HG02885 (cell line): ENCODE measurements around the gene DHRS1.

Source experiments
- ATAC-seq: cut with Tn5 transposase; IDR thresholded peaks from one replicate; pipeline ENCODE4 v1.9.1; 2021; ENCODE audit warnings: mild to moderate bottlenecking; ENCODE audit not compliant: unreplicated experiment, poor library complexity

The DHRS1 gene

DNA sequence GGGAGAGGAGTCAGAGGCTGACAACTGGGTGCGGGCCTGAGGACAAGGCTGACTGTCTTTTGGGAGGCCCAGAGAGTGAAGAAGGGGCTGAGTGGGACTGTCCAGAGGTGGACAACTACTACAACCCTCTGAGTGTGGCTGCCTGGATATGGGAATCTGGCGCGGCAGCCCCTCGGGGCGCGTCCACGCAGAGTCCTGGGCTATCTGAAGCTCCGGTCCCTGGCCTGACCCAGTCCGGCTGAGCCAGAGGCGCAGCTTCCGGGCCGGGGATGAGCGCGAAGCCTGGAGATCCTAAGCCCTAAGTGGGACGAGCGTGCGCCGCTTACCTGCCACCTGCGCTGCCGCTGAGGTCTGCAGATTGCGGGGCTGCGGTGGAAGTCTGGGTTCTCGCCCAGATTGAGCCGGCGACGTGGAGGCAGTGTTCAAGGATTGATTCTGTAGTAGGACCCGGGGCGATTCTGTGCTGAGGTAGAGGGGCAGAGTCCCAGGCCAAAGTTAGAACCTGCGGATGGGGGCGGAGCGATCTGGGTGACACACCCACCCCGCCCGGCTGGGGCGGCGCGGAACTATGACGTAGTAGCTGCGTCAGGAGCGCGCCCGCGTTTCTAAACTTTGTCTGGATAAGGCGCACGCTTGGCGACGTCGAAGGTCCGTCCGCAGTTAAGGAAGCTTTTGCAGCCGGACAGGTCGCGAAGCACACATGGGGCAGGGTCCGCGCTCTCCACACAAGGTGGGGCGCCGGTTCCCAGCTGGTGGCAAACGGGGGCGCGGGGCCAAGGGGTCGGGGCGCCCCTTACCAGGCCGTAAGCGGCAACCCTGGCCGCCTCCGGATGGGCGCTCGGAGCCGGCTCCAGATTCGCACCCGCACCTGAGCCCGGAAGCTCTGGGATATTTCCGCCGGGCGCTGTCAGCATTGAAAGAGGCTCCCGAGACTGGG lies at the start of gene DHRS1, which contains the start of gene NOP9:
DHRS1 (minus strand) TSS at position 526 of the 937 bp plus-strand sequence. CDS start 674 bp downstream, outside the sequence.
NOP9 (plus strand) TSS at position 596 of the 937 bp plus-strand sequence; CDS start at position 701, 105 bp downstream.
- peak; percentile 78 for ATAC-seq

DNA sequence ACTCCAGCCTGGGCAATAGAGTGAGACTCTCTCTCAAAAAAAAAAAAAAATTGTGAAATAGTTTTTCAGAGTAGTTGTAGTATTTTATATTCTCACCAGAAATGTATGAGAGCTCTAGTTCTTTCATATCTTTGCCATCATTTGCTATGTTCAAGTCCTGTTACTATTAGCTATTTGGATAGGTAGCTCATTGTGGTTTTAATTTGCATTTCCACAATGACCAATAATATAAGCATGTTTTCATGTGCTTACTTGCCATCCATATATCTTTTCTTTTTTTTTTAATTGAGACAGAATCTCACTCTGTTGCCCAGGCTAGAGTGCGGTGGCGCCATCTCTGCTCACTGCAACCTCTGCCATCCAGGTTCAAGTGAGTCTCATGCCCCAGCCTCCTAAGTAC lies 48.6 kb upstream of the DHRS1 start:
- ATAC-seq = no peak

DNA sequence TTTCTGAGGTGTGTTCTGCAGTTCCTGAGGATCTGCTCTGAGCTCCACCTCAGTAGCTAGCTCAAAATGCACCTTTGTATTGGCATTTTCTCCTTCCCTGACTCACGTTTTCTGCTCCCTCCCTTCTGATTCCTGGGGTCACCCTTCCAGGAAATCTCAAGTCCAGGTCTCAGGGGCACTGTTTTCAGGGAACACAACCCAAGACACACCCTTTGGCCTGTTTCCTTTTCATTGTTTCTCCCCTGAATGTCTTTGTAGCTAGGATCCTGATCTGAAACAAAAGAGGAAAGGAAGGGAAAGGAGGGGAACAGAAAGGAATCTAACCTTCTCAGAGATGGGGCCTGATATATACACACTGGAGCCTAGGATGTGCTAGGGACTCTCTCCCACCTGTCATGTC lies 47.6 kb upstream of the DHRS1 start:
- ATAC-seq = no peak

DNA sequence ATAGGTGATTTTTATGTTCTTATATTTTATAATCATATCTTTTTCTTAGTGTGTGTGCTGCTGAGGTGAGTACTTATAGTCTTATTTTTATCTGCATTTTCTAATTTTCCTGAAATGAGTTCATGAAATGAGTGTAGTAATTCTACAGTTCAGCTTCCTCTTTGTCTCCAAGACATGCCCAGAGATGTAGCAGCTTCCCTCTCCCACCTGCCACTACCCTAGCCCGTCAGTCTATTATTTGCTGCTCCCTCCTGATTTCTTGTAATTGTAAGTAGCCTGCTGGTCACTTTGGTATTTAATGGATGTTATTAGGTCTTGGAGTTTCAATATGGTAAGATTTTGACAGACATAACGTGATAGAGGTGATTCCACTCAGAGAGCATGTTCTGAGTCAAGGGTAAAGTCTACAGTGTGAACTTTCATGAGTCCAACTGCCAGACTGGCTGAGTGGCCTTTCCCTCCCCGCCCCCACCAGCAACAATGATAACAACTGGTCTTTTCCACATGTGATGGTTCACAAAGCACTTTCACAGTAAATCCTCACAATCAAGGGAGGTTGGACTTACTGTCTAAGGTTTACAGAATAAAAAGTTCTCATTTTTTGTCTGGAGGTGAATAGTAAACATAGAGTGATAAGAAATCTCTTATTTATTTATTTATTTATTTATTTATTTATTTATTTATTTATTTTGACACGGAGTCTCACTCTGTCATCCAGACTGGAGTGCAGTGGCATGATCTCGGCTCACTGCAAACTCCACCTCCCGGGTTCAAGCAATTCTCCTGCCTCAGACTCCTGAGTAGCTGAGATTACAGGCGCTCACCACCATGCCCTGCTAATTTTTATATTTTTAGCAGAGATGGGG lies 44.4 kb upstream of the DHRS1 start:
- ATAC-seq = no peak

DNA sequence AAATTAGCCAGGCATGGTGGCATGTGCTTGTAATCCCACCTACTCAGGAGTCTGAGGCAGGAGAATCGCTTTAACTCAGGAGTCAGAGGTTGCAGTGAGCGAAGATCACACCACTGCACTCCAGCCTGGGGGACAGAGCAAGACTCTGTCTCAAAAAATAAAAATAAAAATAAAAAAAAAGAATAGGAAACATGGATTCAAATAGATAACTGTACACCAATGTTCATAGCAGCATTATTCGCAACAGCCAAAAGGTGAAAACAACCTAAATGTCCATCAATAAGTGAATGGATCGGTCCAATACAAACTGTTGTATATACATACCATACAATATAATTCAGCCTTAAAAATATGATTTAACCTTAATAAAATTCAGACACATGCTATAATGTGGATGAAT lies 43.3 kb upstream of the DHRS1 start:
- ATAC-seq = no peak

DNA sequence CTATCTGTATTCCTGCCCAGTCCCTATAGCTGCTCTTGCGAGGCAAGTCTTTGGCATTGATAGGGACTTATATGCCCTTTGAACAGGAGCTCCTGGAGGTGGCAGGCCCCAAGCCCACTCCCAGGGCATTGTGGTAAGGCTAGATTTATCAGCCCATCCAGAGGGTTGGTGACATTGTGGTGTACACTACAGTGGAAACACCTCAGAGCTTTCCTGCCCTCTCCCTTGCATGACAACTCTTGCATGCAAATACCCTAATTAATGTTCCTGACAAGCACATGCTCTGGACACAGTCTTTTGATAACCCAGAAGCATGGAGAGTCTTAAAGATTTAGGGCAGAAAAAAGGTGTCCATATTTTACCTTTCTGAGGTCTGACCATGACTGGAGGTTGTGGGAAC lies 41.0 kb upstream of the DHRS1 start:
- no peak for ATAC-seq

DNA sequence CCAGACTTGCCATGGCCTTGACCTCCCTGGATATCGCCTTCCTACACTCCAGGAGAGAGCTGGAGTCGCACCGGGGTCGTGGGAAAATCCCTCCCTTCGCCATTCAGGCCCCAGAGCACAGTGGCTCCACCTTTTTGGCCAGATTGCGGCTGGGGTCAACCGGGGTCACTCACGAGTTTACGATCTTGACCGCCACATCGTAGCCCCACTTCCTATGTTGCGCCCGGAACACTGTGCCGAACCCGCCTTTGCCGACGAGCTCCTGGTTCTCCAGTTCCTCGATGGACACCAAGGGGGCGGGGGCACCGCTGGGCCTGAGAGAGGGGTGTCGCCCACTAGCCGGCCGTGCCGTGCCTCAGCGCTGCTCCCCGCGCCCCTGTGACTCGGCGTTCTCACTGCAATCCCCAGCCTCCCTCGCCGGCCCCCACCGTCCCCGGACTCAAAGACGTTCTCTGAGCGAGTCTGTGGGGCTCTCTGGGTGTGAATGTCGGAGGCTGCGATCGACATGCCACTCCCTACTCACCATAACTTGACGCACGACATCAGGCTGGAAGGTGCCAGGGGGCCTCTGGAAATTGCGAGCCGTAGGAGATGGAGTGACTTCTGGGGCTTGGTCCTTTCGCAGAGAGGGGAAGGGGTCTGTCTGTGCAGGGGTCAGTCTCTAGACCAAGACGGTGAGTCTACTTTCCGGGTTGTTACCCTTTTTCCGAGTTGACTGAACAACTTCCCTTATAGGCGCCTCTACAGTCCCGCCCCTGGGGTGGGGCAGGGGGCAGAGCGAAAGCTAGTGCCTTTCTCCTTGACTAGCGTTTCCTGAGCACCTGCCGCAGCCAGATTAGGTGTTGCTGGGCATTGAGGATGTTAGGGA lies 39.9 kb upstream of the DHRS1 start, which contains the start of gene RIPK3:
RIPK3 (minus strand) TSS at position 708 of the 868 bp plus-strand sequence; CDS start at position 543, 165 bp downstream.
- peak; percentile 96 for ATAC-seq

DNA sequence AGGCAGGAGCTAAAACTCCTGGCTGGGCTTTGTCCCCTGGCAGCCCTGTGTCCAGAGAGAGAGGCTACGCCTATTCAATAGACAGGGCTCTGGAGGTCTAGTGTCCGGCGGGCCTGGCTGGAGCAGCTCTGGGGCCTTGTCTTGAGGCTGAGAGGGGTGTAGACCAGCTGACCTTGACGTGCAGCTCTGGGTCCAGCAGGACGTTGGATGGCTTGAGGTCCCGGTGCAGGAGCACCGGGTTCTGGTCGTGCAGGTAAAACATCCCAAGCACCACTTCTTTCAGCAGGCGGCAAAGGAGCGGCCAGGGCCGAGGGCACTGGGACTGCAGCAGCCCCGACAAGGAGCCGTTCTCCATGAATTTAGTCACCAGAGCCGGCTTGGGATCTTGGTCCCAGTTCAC lies 39.3 kb upstream of the DHRS1 start:
- ATAC-seq = no peak

DNA sequence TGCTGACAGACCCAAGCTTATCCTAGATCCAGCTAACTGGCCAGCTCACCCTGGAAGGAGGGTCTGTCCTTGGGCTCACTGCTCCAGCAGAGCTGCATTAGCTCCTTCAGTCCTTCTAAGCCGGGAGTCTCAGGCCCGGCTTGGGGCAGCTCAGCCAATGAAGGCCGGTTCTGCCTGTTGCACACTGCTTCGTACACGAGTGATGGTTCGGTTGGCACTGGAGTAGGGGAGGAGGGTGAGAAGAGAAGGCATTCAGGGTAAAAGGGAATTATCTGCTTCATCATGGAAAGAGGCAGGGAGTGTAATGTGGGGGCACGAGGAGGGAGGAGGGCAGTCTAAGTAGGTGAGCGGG lies 38.2 kb upstream of the DHRS1 start:
- no peak for ATAC-seq

DNA sequence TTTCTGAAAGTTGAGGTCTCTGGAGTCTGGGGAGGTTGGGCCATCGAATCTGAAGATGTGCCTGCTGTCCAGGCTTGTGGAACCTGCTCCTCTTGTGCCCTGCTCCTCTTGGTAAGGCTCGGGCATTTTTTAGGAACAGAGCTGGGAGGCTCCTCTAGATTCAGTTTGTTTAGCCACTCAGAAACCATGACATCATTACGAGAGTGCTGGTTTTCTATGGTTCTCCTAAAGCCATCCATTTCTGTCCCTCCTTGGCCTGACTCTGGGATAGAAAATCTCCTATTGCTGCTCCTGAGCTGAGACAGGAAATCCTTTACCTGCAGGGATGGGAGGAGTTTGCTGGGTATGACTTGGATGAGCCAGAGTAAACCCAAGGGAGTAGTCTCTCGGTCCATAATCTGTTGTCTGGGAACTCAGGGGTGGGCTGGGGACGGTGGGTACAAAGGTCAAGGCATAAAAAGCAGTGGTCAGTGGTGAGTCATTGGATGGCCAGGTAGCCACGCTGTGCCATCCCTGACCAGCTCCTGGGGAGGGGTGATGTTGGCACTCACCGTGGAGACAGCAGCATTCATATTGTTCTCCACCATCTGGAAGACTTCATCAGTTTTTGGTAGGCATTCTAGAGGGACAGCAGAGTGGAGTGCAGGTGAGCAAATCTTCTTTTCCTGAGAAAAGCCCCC lies 37.7 kb upstream of the DHRS1 start:
- ATAC-seq = no peak

DNA sequence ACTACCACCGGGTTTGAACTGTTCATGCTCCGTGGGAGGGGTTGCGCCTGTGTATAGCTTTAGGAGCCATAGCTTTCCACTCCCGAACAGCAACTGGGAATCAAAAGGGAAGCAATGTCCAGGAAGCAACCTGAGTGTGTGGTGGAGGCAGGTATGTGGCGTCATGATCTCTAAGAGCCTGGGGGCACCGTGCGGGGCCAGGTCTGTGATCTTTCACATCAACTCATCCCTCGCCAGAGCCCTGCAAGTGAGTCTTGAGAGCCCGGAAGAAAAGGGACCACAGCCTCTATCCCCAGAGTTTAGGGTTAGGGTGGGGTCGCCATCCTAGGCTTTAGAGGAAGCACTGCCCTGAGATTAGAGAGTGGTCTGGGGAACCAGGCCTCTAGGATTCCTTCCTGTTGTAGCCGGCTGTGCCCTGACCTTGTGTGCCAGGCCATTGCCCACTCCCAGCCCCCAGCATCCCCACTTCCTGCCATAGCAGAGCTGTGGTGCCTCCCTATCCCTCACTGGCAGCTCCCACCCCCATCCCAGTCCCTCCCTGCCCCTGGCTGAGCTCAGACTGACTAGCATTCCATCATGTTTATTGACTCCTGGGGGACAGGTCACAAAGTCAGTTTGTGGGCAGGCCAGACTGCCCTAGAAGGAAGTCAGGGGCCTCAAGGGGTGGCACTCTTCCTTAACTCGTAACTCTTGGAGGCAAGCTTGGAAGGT lies 36.0 kb upstream of the DHRS1 start:
- no peak for ATAC-seq

DNA sequence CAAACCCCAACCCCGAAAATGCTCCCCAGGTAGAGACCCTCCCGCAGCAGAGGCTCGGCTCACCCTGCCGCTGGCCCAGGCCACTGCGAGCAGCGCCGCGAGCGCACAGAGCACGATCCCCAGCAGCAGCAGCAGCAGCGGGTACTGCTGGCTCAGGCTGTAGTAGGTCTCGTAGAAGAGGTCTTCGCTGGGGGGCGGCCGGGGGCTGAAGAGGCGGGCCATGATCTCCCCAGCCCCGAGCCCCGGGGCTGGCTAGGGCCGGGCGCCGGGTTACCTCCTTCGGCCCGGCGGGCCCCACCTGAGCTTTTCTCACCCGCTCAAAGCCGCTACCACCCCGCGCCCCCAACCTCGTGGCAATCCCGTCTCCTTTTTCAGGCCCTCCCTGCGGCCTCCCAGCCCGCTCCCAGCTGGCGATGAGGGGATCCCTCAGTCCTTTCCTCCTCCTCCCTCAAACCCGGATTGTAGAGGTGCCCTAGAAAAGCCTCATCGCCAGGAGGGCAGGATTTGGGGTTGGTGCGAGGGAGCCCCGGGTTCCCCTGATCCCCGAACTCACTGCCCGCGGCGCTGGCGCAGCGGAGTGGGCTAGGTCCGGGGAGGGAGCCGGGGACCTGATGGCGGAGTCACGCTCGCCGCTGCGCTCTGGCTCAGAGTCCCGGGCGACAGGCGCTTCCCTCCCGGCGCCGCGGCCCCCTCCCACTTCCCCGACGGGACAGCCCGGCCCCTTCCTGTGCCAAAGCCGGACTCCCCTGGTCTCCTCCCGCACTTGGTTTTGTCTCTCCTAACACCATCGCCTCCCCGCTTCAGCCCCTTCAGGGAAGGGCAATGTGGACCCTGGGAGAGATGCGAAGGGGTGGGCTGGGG lies 35.1 kb upstream of the DHRS1 start, which contains the start of gene ADCY4:
ADCY4 (minus strand) TSS at position 641 of the 861 bp plus-strand sequence; CDS start at position 222, 419 bp downstream.
- ATAC-seq = no peak

DNA sequence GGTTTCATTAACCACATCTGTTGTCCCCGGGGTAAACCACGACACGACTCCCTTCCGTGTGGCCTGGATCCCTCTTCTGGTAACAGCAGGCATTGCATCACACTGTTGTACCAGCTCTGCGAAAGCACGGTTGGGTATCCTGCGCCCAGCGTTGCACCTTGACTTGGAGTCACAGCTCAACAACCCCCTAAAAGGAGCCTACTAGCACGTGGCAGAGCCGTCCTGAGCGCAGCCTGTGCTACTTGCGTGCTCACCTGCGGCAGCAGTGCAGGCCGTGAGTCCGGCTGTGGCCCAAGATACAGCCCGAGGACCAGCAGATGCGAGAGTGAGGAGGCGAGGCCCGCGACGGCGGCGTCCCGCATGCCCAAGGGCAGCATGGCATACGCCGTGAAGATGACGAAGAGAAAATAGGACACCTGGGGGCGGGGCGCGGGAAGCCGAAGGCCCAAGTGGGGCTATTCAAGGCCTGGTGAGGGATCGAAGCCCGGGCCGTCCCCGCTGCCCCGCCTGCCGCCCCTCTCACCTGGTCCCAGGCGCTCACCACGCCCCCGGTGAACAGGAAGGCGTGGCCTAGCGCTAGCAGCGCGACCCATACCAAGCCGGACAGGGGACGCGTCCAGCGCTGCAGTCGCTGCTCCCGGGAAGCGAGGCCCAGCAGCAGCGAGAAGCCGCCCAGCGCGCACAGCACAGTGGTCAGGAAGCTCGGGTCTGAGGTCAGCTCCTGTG lies 32.9 kb upstream of the DHRS1 start:
- peak; percentile 88 for ATAC-seq

DNA sequence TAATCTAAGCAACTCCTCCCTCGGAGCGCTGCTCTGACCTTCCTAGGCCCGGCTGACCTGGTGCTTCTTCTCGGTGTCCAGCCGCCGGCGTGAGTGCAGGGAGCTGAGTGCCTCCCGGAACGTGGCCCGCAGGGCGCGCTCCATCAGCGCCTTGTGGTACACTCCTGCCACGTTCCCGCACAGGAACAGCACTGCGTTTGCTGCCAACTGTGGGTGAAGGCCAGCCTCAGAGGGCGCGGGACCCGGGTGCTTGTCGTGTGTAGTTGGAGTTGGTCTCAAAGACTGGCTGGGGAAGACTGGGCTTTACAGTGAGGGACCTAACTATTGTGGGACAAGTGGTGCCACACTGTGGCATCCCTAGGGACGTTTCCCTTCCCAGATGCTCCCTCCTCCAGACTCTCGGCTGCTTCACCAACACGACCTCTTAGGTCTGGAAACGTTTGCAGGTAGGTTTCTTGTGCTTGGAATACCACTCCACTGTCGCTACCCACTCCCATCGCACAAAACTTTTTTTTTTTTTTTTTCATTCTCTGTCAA lies 32.2 kb upstream of the DHRS1 start:
- ATAC-seq = no peak

DNA sequence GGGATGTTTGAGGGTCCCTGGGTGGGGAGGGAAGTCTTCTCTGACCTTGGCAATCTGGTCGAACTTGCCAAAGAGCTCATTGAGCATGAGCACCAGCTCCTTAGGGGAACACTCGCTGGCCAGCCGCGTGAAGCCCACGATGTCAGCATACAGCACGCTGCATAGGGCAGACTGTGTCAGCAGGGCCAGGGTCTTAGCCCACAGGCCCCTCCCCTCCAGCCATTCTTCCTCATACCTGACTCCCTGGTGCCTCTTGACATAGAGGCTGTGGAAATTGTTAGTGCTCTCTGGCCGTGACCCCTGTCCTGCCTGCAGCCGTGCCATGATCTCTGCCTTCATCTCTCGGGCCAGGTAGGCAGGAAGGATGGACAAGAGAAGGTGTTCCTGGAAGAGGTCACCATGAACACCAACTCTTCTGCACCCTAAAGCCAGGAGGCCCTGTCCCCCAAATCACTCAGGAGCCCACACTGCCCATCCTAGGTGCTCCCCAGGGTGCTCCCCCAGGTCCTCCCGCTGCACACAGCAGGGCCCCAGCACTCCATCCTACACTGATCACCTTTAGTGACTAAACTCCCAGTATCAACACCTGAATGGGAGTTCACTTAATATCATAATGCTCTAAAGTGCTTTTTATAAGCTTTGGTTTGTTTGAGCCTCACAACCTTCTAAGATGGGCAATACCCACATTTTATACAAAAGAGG lies 31.5 kb upstream of the DHRS1 start:
- no peak for ATAC-seq

DNA sequence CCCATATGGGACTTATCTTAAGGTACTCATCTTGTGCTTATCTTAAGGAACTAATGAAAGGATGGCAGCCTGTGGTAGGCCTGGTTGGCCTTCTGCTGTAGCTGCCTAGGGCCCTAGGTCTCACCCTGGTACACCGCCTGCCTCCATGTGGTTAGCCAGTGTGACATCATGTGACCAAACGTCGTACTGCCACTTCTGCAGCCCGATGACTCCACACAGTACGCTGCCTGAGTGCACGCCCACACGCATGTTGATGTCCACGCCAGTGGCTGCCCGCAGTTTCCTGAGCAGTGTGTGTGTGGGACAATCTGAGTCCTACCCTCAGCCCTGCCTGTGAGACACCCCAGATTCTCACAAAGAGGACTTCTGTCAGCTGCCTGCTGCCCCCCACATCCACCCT lies 30.2 kb upstream of the DHRS1 start:
- no peak for ATAC-seq
